COLO668 (cell line): ENCODE measurements around the gene POLR2J.

ENCODE experiments used
- DNase-seq: peaks from one replicate; lab custom pipeline; 2025; ENCODE audit not compliant: unreplicated experiment; lab: John Stamatoyannopoulos, UW

The POLR2J gene

GRCh38 chr7:102444961-102445673 lies 33.6 kb downstream of the POLR2J start:
- DNase-seq = no peak

DNA sequence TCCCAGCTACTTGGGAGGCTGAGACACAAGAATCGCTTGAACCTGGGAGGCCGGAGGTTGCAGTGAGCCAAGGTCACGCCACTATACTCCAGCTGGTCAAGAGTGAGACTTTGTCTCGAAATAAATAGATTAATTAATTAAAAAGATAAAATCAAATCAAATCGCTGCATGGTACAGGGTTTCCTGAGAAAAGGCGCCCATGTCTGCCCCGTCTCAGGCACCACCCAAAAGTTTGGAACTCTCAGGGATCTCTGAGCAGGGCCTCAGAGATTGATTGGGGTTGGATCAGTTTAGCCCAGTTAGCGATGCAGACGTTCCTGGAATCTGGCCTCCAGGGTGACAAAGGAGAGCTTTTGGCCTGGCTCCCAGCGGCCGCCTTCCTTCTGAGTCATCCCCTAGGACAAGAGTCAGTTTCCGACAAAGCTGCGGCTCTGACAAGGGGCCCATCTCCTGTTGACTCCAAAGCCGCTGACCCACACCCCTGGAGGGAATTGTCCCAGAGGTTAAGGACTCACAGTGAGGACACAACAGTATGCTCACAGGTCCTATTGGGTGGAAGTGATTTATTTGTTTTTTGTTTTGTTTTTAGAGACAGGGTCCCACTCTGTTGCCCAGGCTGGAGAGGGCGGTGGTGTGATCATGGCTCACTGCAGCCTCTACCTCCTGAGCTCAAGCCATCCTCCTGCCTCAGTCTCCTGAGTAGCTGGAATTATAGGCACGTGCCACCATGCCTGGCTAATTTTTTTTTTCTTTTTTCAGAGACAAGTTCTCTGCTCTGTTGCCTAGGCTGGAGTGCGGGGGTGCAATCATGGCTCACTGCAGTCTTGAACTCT lies 38.5 kb downstream of the POLR2J start:
- DNase-seq = no peak

- DNase-seq = no peak
These were observed 42.6 kb downstream of the POLR2J start for GRCh38 chr7:102436118-102436517.

GRCh38 chr7:102434039-102434486 lies 44.7 kb downstream of the POLR2J start:
- DNase-seq = peak; percentile 31

DNA sequence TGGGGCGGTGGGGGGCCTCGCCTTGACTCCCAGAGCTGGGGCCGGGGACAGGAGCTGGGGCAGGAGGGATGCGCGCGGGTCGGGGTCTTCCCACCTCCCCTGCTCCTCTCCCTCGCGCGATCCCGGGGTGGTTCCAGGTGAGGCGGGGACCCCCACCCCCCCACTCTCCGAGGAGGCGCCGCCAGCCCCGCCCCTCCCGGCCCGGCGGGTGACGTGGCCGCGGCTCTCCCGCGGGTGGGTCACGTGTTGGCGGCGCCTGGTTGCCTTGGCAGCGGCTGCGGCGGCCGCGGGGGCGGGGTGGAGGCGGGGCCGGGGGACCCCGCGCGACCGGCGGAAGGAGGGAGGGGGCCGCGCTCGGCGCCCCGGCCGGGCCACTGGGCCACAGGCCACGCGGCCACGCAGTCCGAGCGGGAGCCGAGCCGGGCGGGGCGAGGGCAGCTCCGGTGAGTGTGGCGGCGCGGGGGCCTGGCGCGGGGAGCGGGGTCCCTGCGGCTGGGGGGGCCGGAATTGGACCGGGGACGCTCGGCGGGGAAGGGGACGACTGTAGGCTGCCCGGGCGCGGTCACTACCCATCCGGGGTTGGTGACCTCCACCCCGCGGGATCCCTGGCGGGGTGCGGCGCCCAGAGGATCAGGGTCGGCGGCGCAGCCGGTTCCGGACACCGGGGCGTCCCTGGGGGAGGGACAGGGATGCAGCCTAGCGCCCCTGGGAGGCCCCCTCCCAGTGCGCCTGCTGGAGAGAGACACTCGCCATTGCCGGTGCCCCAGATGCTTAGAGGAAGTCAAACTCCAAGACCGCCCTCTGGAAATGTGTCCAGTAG lies 45.3 kb downstream of the POLR2J start, which contains the start of gene ORAI2:
ORAI2 (plus strand) TSS at position 357 of the 820 bp plus-strand sequence. CDS start 5,382 bp downstream, outside the sequence.
- DNase-seq = peak; percentile 75

- no peak for DNase-seq
These were observed 46.1 kb downstream of the POLR2J start for GRCh38 chr7:102432442-102433218.

GRCh38 chr7:102431617-102432298 lies 47.0 kb downstream of the POLR2J start:
- peak; percentile 71 for DNase-seq

DNA sequence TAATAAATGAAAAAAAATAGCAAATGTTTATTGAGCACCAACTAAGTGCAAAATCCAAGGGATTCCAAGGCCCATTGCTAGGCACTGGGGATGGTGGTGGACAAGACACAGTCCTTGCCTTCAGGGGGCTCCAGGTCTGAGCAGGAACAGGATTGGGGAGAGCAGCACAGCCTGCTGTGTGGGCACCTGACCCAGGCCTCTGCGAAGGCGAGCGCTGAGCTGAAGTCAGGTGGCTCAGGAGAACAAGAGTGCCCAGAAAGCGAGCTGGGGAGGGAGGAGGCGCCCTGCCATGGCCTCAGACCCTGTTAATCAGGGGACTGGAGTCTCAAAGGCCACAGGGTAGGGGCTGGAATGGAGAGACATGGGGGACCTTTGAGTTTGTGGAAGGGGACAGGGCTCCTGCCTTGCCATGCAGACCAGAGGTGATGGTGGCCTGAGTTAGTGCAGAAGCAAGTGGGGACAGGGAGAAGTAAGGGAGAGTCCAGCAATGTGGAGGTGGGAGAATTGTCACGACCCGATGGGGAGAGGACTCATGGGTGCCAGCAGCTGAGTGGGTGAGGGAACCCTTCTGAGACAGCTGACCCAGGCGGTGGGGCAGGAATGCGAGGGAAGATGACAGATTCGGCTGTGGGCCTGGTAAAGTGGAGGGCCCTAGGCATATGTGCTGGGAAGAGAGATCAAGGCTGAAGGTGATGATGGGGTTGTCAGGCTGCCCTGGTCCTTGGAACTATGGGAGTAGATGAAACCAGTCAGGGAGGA lies 49.4 kb downstream of the POLR2J start:
- no peak for DNase-seq

DNA sequence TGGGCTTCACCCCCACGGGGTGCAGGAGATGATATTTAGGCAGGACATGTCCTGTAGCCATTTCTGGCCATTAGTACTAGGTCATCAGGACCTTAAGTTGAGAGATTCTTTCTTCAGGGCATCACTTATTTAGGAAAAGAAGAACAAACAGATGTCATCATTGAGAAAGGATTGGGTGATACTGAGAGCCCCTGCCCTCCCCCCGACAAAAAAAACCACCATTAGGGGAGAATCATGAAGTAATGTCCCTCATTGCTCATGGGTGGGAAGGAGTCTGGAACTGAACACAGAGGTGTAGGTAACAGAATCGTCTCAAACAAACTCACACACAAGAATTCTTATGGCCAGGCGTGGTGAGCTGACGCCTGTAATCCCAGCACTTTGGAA lies 51.7 kb downstream of the POLR2J start:
- DNase-seq = no peak

GRCh38 chr7:102426268-102427018 lies 52.3 kb downstream of the POLR2J start:
- DNase-seq = no peak

DNA sequence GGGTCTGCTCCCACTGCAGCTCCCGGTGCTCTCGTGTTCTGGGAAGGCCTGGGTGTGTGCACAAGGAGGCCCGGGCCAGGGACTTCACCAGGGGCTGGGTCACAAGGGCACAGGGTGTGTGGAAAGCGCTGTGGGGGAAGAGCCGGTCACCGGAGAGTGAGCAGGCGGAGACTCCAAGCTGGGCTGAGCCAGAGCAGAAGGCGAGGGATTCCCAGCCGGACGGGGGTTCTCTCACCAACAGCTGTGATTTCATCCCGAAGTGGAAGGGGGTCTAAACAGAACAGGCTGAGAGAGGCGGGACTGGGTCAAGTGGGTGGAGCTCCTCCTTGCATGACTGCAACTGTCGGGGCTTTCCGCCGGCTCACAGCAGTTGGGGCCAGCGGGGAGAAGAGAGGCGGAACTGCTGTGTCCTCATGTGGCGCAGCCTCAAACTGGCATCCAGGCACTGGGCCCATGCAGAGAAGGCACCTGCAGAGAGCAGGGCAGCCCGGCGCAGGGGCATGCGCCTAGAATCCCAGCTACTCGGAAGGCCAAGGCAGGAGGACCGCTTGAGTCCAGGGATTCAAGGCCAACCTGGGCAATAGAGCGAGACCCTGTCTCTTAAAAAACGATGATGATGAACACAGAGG lies 53.0 kb downstream of the POLR2J start:
- no peak for DNase-seq

DNA sequence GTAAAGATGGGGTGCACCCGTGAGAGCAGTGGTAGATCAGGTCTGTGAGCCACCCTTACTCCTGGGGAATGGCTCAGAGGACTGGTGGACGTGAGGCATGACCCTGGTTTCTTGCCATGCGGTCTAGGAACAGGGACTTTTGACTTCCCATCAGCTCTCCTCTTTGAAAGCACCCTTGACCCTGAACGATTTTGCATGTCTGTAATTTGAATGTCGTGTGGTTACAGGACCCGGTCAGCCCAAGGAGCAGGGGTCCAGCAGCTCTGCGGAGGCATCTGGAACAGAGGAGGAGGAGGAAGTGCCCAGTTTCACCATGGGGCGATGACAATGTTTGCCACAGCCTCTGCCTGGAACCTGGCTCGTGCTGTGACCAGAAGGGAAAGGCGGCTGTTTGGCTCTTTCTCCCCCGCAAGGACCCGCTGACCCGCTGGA lies 53.9 kb downstream of the POLR2J start:
- no peak for DNase-seq

DNA sequence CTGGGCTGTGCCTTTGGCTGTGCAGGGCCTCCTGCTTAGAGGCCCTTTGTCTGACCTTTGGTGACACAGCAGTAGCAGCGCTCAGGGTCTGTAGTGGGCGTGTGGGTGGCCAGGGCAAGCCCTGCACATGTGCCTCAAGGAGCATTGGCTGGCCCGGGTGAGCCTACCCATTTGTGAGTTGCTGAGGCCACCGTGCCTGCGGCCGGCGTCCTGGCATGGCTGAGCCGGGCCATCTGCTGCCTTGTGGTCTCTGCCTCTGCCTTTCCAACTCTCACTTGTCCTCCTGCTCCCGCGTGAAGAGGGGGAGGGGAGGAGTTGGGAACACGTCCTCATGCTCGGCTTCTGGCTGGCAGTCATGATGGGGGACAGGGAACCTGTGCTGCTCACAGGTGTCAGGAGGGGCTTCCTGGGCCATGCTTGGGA lies 54.6 kb downstream of the POLR2J start:
- no peak for DNase-seq
